C1 segment of cervical spinal cord (tissue), 14 donors: ENCODE results near the gene RAB5B.
A peak's percentile ranks its signal among the peaks of the same experiment; 100 is the strongest.
"Not testable (repeated sequence)": the region's sequence is repeated elsewhere in the genome, so short reads cannot be mapped to it uniquely, and the experiment has no call there.

ENCODE experiments used
- DNase-seq, 14 donors: peaks; one replicate each; lab custom pipeline; 2025; lab: John Stamatoyannopoulos, UW

RAB5B gene

GRCh38 chr12:55940065-55940732 is 33.7 kb upstream of the RAB5B start:
- peak in 13 of 14 donors; percentile 21 to 80 (median 72) for DNase-seq

DNA sequence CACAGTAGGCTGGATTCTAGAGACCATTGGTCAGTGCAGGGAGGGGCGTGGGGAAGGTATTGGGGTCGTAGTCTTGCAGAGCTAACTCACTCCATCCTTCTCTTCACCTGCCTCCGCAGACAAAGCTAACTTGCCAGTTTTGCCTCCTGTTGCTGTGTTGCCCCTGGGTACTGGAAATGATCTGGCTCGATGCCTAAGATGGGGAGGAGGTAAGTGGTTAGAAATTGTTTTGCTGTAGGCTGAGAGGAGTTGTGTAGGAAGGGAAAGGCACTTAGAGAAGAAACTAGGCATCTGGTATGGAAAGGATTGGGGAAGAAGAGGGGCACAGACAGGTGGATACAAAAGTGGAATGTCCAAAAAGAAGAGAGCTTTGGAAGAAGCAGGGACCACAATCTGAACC is 31.8 kb upstream of the RAB5B start:
- DNase-seq = no peak

DNA sequence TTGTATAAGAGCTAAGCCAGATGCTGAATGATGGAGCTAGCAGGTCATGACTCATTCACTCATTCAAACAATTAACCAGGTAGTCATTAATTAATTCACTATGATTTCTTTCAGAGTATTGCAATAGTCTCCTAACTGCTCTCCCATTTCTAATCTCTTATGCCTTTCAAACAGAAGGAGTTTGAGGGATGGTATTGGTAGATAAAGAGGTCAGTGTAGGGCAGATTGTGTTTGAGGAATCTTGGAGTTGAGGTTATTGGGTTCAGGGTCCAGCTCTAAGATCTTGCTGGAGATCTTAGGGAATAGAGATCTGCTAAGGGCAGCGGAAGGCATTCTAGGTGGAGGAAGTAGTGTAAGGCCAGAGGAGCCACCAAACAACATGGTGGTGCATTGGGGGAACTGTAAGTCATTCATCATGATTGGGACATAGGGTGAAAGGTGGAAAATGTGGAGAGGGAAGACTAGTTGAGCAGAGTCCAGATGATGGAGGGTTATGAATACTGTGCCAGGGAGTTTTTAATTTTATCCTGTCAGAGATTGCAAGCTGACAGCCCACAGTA is 31.2 kb upstream of the RAB5B start:
- DNase-seq = no peak

GRCh38 chr12:55946553-55946952 is 27.3 kb upstream of the RAB5B start:
- DNase-seq = no peak

GRCh38 chr12:55955344-55955743 is 18.5 kb upstream of the RAB5B start:
- DNase-seq = no peak

DNA sequence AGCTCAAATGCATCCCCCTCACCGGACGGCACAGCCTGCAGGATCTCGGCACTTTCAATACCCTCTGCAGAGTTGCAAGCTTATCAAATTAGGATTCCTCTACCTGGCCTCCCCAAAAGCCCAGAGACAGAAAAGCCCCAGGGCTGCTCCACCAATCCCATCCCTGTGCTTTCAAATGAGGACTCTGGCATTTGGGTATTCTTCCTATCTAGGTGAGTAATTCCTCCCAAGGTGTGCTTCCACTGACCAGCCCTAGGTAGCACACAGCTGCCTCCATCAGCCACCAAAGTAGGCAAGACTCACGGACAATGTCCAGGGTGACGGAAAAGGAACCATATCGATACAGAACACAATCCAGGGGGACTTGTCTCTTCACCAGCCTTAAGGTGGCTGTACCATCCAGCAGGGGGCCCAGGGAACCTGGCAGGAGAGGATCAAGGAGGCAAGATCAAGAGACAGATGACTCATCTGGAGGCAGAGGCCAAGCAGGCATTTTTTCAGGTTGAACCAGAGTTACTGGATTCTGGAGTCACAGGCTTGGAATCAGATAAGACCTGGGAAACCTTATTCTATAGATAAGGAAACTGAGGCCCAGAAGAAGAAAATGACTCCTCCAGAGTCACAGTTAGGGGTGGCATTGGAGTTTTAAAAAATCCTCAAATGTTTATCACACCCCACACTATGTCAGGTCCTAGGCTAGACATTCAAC is 17.9 kb upstream of the RAB5B start:
- DNase-seq = no peak

- no peak for DNase-seq
Measured at GRCh38 chr12:55957106-55957859, 16.6 kb upstream of the RAB5B start.

DNA sequence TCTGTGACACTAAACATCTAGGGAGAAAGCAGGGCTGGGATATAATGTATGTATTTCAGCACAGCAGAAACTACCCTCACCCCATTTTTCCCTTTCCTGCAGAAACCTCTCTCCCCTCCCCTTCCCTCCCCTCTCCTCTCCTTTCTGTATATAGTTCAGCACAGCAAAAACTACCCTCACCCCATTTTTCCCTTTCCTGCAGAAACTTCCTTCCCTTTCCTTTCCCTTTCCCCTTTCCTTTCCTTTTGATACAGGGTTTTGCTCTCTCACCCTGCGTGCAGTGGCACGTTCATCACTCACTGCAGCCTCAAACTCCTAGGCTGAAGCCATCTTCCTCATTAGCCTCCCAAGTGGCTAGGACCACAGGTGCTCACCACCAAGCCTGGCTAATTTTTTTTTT is 10.1 kb upstream of the RAB5B start:
- no peak for DNase-seq

DNA sequence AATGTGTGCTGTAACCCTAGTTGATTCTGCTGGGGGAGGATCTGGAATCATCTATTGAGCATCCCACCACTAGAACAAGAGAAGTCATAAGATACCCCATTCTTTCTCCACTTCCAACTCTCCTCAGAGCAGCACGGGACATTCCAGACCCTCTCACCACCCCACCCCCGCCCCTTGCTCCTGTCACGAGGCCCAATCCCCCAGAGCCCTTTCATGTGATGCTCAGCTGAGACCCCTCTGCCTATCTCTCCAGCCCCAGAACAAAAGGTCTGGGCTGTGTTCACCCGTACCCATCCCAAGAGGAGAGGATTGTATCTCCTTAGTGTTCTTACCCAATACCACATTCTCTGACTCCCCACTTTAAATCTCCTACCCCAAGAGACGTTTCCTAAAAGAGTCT is 8.6 kb upstream of the RAB5B start:
- DNase-seq = no peak

- no peak for DNase-seq
Measured at GRCh38 chr12:55965941-55966407, 7.9 kb upstream of the RAB5B start, which contains the start of gene PMEL. TSS of gene PMEL (minus strand) at chr12:55966042. CDS start at chr12:55966011, 31 bp downstream.

GRCh38 chr12:55966408-55967281 is 7.2 kb upstream of the RAB5B start, which contains the start of gene CDK2:
TSS of gene CDK2 (plus strand) at chr12:55966830. CDS start at chr12:55967009, 179 bp downstream.
- peak; percentile 15 to 80 (median 64) for DNase-seq

DNA sequence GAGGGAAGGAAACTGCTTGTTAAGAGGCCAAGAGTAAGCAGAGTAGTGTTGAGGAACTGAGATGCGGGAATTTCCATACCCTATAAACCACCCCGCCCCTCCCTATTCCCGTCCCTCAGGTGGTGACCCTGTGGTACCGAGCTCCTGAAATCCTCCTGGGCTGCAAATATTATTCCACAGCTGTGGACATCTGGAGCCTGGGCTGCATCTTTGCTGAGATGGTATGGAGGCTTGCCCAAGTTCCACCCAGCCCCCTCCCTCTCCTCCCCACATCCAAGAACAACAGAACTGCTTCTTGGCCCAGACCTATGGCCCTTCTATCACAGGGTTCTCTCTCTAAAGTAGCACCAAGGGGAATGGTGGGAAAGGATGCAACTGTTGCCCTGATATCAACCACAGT is 4.5 kb upstream of the RAB5B start:
- no peak for DNase-seq

GRCh38 chr12:55970775-55971174 is 3.1 kb upstream of the RAB5B start:
- no peak for DNase-seq

DNA sequence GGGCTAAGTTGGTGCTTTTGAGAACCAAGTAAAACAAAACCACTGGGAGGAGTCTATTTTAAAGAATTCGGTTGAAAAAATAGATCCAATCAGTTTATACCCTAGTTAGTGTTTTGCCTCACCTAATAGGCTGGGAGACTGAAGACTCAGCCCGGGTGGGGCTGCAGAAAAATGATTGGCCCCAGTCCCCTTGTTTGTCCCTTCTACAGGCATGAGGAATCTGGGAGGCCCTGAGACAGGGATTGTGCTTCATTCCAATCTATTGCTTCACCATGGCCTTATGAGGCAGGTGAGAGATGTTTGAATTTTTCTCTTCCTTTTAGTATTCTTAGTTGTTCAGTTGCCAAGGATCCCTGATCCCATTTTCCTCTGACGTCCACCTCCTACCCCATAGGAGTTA is 1.8 kb upstream of the RAB5B start:
- no peak for DNase-seq

GRCh38 chr12:55972456-55972855 is 1.4 kb upstream of the RAB5B start:
- no peak for DNase-seq

- peak in 1 of 14 donors; percentile 39 for DNase-seq
Measured at GRCh38 chr12:55972911-55973598, 823 bp upstream of the RAB5B start.

- peak in 1 of 14 donors; percentile 52 for DNase-seq
Measured at GRCh38 chr12:55974308-55974730, 441 bp downstream of the RAB5B start.

GRCh38 chr12:55978393-55978792 is 4.5 kb downstream of the RAB5B start:
- no peak for DNase-seq

DNA sequence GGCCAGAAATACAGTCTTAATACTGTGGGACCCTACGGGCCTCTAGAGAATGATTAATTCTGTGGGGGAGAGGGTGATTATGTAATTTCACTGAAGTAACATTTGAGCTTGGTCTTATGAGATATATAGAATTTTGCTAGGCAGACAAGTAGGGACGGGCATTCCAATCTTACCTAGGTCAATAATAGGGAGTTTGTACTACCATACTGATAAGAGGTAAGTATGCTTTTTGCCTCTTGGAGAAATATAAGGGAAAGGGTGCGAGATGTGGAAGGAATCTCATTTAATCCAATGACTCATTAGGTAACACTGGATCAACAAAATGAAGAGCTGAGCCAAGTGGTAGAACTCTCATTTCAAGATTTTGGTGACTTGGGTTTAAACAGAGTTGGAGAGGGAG is 5.2 kb downstream of the RAB5B start:
- no peak for DNase-seq

- DNase-seq = not testable (repeated sequence)
Measured at GRCh38 chr12:55981882-55982281, 8.0 kb downstream of the RAB5B start.
